ENCODE measurements around the gene ZBED2. TPM values are rescaled to one million over a fixed set of nuclear protein-coding genes. Genes with fewer than 3 reads are reported as not detected.

ZBED2 gene
- total and polyA plus RNA-seq, 4 experiments from 2014 or later, result 0.19 to 1.4 TPM; not detected in 2

DNA sequence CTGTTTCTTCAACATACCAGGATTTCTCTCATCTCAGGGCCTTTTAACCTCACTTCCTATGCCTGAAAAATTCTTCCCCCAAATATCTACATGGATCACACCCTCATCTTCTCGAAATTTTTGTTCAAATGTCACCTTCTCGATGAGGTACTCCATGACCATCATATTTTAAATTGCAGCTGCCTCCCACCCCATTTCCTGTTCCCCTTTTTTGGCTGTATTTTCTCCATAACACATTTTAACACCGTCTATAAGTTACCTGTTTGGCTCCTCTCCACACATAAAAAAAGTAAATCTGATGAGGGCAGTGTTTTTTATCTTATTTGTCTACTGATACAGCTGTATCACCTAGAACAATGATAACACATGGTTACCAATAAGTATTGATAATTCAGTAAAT, 20.7 kb upstream of the ZBED2 start:
- no peaks in the 10 kb centered on the region for H3K27me3 Mint-ChIP-seq
- no peaks in the 10 kb centered on the region for H3K9me3 ChIP-seq (ENCODE audit: control insufficient read depth in 1 of 2, low read length in 2 of 2)
- no peaks in the 10 kb centered on the region for H3K36me3 ChIP-seq (ENCODE audit: insufficient read depth, low read length)
- no peaks in the 10 kb centered on the region for H3K27me3 ChIP-seq (ENCODE audit: insufficient read depth, low read length)
- intact Hi-C loops (cut with micrococcal nuclease), result loop anchor here (1.0 to 5.0 kb wide), 5 partner anchors 39 to 294 kb away; partner anchors contain the start of gene CD96
- DNase-seq, result no peak
- peak overlapping the region in 1 of 8 donors; percentile 36 for H3K4me3 Mint-ChIP-seq
- H3K27ac ChIP-seq (ENCODE audit: low read depth, low read length), result peak overlapping the region; percentile 26
- H3K9me3 Mint-ChIP-seq, result peaks cover 0 to 2% (median 0%) of the 10 kb centered on the region in 8 donors
- no peak overlapping the region for H3K4me3 ChIP-seq (ENCODE audit: low read length in 2 of 2)
- ChIA-PET CTCF (ENCODE audit: partially characterized antibody) (interaction anchor here (0.7 to 3.8 kb wide), 25 partner anchors 7 to 363 kb away, joined by 3 to 32 read pairs (median 5); partner anchors contain the start of genes ABHD10, CD96 and ZBED2), POLR2A (ENCODE audit: partially characterized antibody) (interaction anchor here (0.6 to 5.1 kb wide), 10 partner anchors 12 to 1837 kb away, joined by 3 to 58 read pairs (median 6); partner anchors contain the start of gene ABHD10)
- peaks cover 50% of the 10 kb centered on the region for H3K4me1 ChIP-seq (ENCODE audit: insufficient read depth, low read length)
- H3K27ac Mint-ChIP-seq, result peak overlapping the region; percentile 89 to 98 (median 92)
- H3K36me3 Mint-ChIP-seq, result peaks cover 35 to 44% of the 10 kb centered on the region in 2 donors
- peaks cover 48 to 71% (median 56%) of the 10 kb centered on the region in 4 donors for H3K4me1 Mint-ChIP-seq

DNA sequence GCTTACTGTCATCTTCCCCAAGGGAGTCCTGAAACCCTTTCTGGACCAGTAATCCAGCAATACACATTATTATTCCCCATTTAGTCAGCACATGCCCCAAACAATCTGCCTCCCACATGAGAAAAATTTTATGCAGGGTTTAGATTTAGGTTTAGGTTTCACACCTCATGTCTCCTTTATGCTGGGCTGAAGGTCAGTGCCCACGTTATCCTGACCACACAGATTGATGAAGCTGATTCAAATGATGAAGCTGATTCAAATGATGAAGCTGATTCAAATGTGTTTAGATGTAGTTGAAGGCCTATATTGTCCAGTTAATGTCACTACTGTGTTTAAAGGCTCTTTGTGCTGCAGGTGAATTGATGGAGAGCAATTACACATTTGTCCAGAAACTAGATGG, 18.1 kb upstream of the ZBED2 start:
- H3K4me1 ChIP-seq (ENCODE audit: insufficient read depth, low read length), result peaks cover 75% of the 10 kb centered on the region
- H3K27ac ChIP-seq (ENCODE audit: low read depth, low read length), result no peak overlapping the region
- POLR2A ChIA-PET (ENCODE audit: partially characterized antibody), result no interaction called here
- Mint-ChIP-seq H3K4me1 (peaks cover 67 to 92% (median 77%) of the 10 kb centered on the region in 4 donors), H3K36me3 (peaks cover 44 to 56% of the 10 kb centered on the region in 2 donors), H3K4me3 (no peak overlapping the region), H3K9me3 (peaks cover 0 to 2% (median 0%) of the 10 kb centered on the region in 8 donors), H3K27me3 (no peaks in the 10 kb centered on the region), H3K27ac (peak overlapping the region in 4 of 7 donors; percentile 36 to 58 (median 42))
- no peak for DNase-seq
- no peaks in the 10 kb centered on the region for H3K9me3 ChIP-seq (ENCODE audit: control insufficient read depth in 1 of 2, low read length in 2 of 2)
- H3K36me3 ChIP-seq (ENCODE audit: insufficient read depth, low read length), result no peaks in the 10 kb centered on the region
- intact Hi-C loops (cut with micrococcal nuclease), result loop anchor here (5.0 kb wide), 1 partner anchor 1811 kb away; no protein-coding TSS in a partner anchor
- no peaks in the 10 kb centered on the region for H3K27me3 ChIP-seq (ENCODE audit: insufficient read depth, low read length)
- H3K4me3 ChIP-seq (ENCODE audit: low read length in 2 of 2), result no peak overlapping the region
- CTCF ChIA-PET (ENCODE audit: partially characterized antibody), result interaction anchor here (1.0 to 1.4 kb wide), 3 partner anchors 9 to 35 kb away, joined by 3 read pairs; no protein-coding TSS in a partner anchor

DNA sequence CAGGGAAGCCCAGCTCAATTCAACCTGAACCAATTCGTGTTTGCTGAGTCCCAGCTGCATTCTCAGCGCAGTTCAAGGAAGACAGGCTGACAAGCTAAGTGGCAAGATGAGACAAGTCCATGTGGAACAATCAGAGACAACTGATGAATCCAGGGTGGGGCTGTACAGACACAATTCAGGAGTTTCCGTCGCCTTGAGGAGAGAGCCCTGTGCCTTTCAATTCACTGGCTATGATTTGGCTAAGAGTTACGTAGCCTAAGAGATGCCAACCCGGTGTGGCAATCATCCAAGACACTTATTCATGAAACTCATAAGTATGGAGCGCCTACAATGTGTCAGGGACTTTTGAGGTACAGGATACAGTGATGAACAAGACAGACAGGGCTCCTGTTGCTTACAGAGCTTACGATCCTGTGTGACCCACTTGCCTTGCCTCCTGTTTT, 15.5 kb upstream of the ZBED2 start:
- peaks cover 60% of the 10 kb centered on the region for H3K4me1 ChIP-seq (ENCODE audit: insufficient read depth, low read length)
- peak in 1 of 5 donors; percentile 78 for DNase-seq
- peak overlapping the region; percentile 65 for H3K27ac ChIP-seq (ENCODE audit: low read depth, low read length)
- CTCF ChIA-PET (ENCODE audit: partially characterized antibody), result interaction anchor here (0.8 to 1.5 kb wide), 6 partner anchors 11 to 81 kb away, joined by 3 to 7 read pairs (median 4); no protein-coding TSS in a partner anchor
- H3K9me3 Mint-ChIP-seq, result no peaks in the 10 kb centered on the region
- H3K4me1 Mint-ChIP-seq, result peaks cover 59 to 82% (median 68%) of the 10 kb centered on the region in 4 donors
- peak overlapping the region; percentile 4 to 87 (median 78) for H3K4me3 Mint-ChIP-seq
- intact Hi-C loops (cut with micrococcal nuclease), result loop anchor here (1.0 to 5.0 kb wide), 4 partner anchors 58 to 1808 kb away; partner anchors contain the start of gene NECTIN3
- peak overlapping the region in 1 of 2 donors; percentile 20 for H3K4me3 ChIP-seq (ENCODE audit: low read length in 2 of 2)
- H3K36me3 ChIP-seq (ENCODE audit: insufficient read depth, low read length), result peaks cover 3% of the 10 kb centered on the region
- H3K9me3 ChIP-seq (ENCODE audit: control insufficient read depth in 1 of 2, low read length in 2 of 2), result no peaks in the 10 kb centered on the region
- POLR2A ChIA-PET (ENCODE audit: partially characterized antibody), result interaction anchor here (0.9 to 1.8 kb wide), 11 partner anchors 9 to 368 kb away, joined by 3 to 13 read pairs (median 6); partner anchors contain the start of gene ABHD10
- H3K27me3 Mint-ChIP-seq, result no peaks in the 10 kb centered on the region
- peak overlapping the region; percentile 91 to 99 (median 95) for H3K27ac Mint-ChIP-seq
- peaks cover 66 to 69% of the 10 kb centered on the region in 2 donors for H3K36me3 Mint-ChIP-seq
- H3K27me3 ChIP-seq (ENCODE audit: insufficient read depth, low read length), result no peaks in the 10 kb centered on the region

DNA sequence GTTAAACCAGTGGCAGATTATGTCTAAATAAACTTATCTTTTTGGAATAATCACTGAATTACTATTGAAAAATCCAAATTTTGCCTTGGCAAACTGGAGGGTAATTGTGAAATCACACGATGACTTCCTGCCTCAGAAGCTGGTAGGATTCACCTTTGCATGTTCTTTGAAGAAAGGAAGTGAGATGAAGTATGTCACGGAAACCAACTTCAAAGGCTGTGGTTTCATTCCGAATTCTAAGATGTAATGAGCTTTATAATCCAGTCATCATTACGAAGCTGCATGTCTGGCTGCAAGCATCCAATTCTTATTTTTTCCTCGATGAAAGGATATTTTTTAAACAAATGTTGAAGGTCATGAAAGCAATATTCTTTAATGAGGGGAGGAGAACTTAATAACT, 15.0 kb upstream of the ZBED2 start:
- peak overlapping the region; percentile 4 to 87 (median 78) for H3K4me3 Mint-ChIP-seq
- peak overlapping the region; percentile 91 to 99 (median 95) for H3K27ac Mint-ChIP-seq
- peak; percentile 82 to 90 (median 85) for DNase-seq
- H3K27ac ChIP-seq (ENCODE audit: low read depth, low read length), result peak overlapping the region; percentile 65
- H3K9me3 Mint-ChIP-seq, result no peaks in the 10 kb centered on the region
- peaks cover 56 to 82% (median 67%) of the 10 kb centered on the region in 4 donors for H3K4me1 Mint-ChIP-seq
- H3K4me1 ChIP-seq (ENCODE audit: insufficient read depth, low read length), result peaks cover 55% of the 10 kb centered on the region
- H3K36me3 ChIP-seq (ENCODE audit: insufficient read depth, low read length), result peaks cover 3% of the 10 kb centered on the region
- H3K27me3 Mint-ChIP-seq, result no peaks in the 10 kb centered on the region
- intact Hi-C loops (cut with micrococcal nuclease), result loop anchor here (1.0 to 5.0 kb wide), 4 partner anchors 58 to 1808 kb away; partner anchors contain the start of gene NECTIN3
- H3K9me3 ChIP-seq (ENCODE audit: control insufficient read depth in 1 of 2, low read length in 2 of 2), result no peaks in the 10 kb centered on the region
- H3K36me3 Mint-ChIP-seq, result peaks cover 70 to 73% of the 10 kb centered on the region in 2 donors
- peak overlapping the region in 1 of 2 donors; percentile 20 for H3K4me3 ChIP-seq (ENCODE audit: low read length in 2 of 2)
- CTCF ChIA-PET (ENCODE audit: partially characterized antibody), result interaction anchor here (0.8 to 1.5 kb wide), 6 partner anchors 11 to 81 kb away, joined by 3 to 7 read pairs (median 4); no protein-coding TSS in a partner anchor
- H3K27me3 ChIP-seq (ENCODE audit: insufficient read depth, low read length), result no peaks in the 10 kb centered on the region
- POLR2A ChIA-PET (ENCODE audit: partially characterized antibody), result interaction anchor here (0.9 to 1.8 kb wide), 11 partner anchors 8 to 369 kb away, joined by 3 to 13 read pairs (median 6); partner anchors contain the start of gene ABHD10

DNA sequence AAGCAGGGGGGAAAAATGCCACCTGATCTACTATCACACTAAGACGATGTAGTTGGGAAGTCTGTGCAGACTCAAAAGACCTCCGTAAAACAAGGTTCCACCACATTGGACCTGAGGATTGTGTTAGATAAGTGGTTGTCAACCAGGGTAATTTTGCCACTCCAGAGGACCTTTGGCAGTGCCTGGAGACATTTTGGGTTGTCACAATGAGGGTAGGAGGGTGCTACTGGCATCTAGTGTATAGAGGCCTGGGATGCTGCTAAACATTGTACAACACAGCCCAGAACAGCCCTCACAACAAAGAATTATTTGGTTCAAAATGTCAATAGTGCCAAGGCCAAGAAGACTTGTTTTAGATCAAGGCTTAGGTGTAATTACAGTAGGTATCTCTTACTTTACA, 14.6 kb upstream of the ZBED2 start:
- H3K9me3 Mint-ChIP-seq, result no peaks in the 10 kb centered on the region
- Histone ChIP-seq H3K36me3 (ENCODE audit: insufficient read depth, low read length) (peaks cover 3% of the 10 kb centered on the region), H3K4me1 (ENCODE audit: insufficient read depth, low read length) (peaks cover 51% of the 10 kb centered on the region), H3K27me3 (ENCODE audit: insufficient read depth, low read length) (no peaks in the 10 kb centered on the region), H3K4me3 (ENCODE audit: low read length in 2 of 2) (no peak overlapping the region), H3K9me3 (ENCODE audit: control insufficient read depth in 1 of 2, low read length in 2 of 2) (no peaks in the 10 kb centered on the region), H3K27ac (ENCODE audit: low read depth, low read length) (peak overlapping the region; percentile 65)
- POLR2A ChIA-PET (ENCODE audit: partially characterized antibody), result interaction anchor here (0.9 to 1.8 kb wide), 11 partner anchors 8 to 369 kb away, joined by 3 to 13 read pairs (median 6); partner anchors contain the start of gene ABHD10
- peak overlapping the region in 5 of 8 donors; percentile 14 to 87 (median 78) for H3K4me3 Mint-ChIP-seq
- intact Hi-C loops (cut with micrococcal nuclease), result loop anchor here (1.0 to 5.0 kb wide), 4 partner anchors 59 to 1807 kb away; partner anchors contain the start of gene NECTIN3
- CTCF ChIA-PET (ENCODE audit: partially characterized antibody), result interaction anchor here (1.0 to 1.5 kb wide), 4 partner anchors 21 to 82 kb away, joined by 3 to 7 read pairs (median 4); no protein-coding TSS in a partner anchor
- H3K4me1 Mint-ChIP-seq, result peaks cover 55 to 82% (median 66%) of the 10 kb centered on the region in 4 donors
- peak in 1 of 5 donors; percentile 45 for DNase-seq
- peak overlapping the region; percentile 91 to 99 (median 95) for H3K27ac Mint-ChIP-seq
- H3K36me3 Mint-ChIP-seq, result peaks cover 69 to 74% of the 10 kb centered on the region in 2 donors
- H3K27me3 Mint-ChIP-seq, result no peaks in the 10 kb centered on the region

DNA sequence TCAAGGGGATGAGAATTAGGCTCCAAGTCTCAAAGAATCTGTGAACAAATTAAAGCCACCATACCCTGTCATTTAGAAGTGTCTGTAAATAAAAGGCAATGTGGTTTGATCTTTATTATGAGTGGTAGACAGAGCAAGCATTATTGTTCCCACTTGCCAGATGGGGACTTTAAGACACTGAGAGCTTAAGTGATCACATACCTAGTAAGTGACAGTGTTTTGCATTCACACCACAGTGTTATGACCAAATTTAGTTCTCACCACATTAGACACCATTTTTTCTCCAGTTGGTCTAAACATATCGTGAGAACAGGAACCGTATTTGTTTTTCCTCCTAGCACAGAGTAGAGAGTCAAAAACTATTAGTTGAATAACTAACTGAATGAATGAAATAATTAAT, 13.2 kb upstream of the ZBED2 start:
- Histone ChIP-seq H3K27ac (ENCODE audit: low read depth, low read length) (no peak overlapping the region), H3K4me3 (ENCODE audit: low read length in 2 of 2) (no peak overlapping the region), H3K4me1 (ENCODE audit: insufficient read depth, low read length) (peaks cover 62% of the 10 kb centered on the region), H3K9me3 (ENCODE audit: control insufficient read depth in 1 of 2, low read length in 2 of 2) (no peaks in the 10 kb centered on the region), H3K27me3 (ENCODE audit: insufficient read depth, low read length) (no peaks in the 10 kb centered on the region), H3K36me3 (ENCODE audit: insufficient read depth, low read length) (peaks cover 3% of the 10 kb centered on the region)
- peaks cover 57 to 88% (median 73%) of the 10 kb centered on the region in 4 donors for H3K4me1 Mint-ChIP-seq
- DNase-seq, result no peak
- H3K27me3 Mint-ChIP-seq, result no peaks in the 10 kb centered on the region
- peaks cover 0 to 3% (median 0%) of the 10 kb centered on the region in 8 donors for H3K9me3 Mint-ChIP-seq
- H3K36me3 Mint-ChIP-seq, result peaks cover 69 to 81% of the 10 kb centered on the region in 2 donors
- intact Hi-C loops (cut with micrococcal nuclease), result no loop called here
- H3K27ac Mint-ChIP-seq, result peak overlapping the region; percentile 48 to 91 (median 79)
- ChIA-PET POLR2A (ENCODE audit: partially characterized antibody) (no interaction called here), CTCF (ENCODE audit: partially characterized antibody) (interaction anchor here (0.9 to 2.1 kb wide), 3 partner anchors 8 to 61 kb away, joined by 3 to 4 read pairs (median 4); no protein-coding TSS in a partner anchor)
- peak overlapping the region in 2 of 8 donors; percentile 24 to 31 for H3K4me3 Mint-ChIP-seq

All from CD4-positive, alpha-beta memory T cell (primary cell).